IMR-90 (cell line): ENCODE results near the gene PARK7. TPM values are rescaled to one million over a fixed set of nuclear protein-coding genes. Genes with fewer than 3 reads are reported as not detected.

Source experiments
- ATAC-seq: fragments of 200-7000 bp; cut with Tn5 transposase; 2 replicates; pipeline ENCODE4 v1.9.1; 2020; ENCODE audit warnings: low read depth, mild to moderate bottlenecking, moderate library complexity
- BruUV-seq: library from RNA; stranded (reverse); fragments of 400-500 nt; replicated peaks from 2 replicates; lab custom pipeline; 2021; lab: Mats Ljungman, UMichigan
- CTCF ChIA-PET: fragments of 300-600 bp; formaldehyde crosslinking; extraction: SDS; loops from one replicate; lab custom pipeline; 2021; ENCODE audit warnings: antibody characterized with exemption; lab: Yijun Ruan, JAX
- POLR2A ChIA-PET: fragments of 300-600 bp; sonication (Branson Sonifier 250); formaldehyde crosslinking; loops from one replicate; lab custom pipeline; 2022; ENCODE audit warnings: antibody characterized with exemption; ENCODE audit not compliant: unreplicated experiment; lab: Charles Lee
- DNase-seq: peaks from one replicate; pipeline ENCODE4 v3.0.0; 2013
- H2AFZ ChIP-seq: replicated peaks from 2 replicates; pipeline ENCODE3; 2013; ENCODE audit warnings: low read length, mild to moderate bottlenecking; ENCODE audit not compliant: poor library complexity
- H2AK5ac ChIP-seq: 2 replicates; pipeline ENCODE4 v1.6.1; 2013; ENCODE audit warnings: low read depth, low read length, inconsistent platforms
- H2AK9ac ChIP-seq: replicated peaks from 2 replicates; pipeline ENCODE3; 2013; ENCODE audit warnings: mild to moderate bottlenecking, low read depth, low read length, moderate library complexity; ENCODE audit not compliant: poor library complexity
- H2BK120ac ChIP-seq: 2 replicates; pipeline ENCODE4 v1.6.1; 2013; ENCODE audit warnings: low read depth, low read length, inconsistent platforms
- H2BK15ac ChIP-seq: 3 replicates; pipeline ENCODE4 v1.6.1; 2013; ENCODE audit warnings: low read depth, low read length, inconsistent platforms
- H2BK20ac ChIP-seq: 2 replicates; pipeline ENCODE4 v1.6.1; 2013; ENCODE audit warnings: low read depth, mild to moderate bottlenecking, inconsistent platforms, low read length, moderate library complexity
- H2BK5ac ChIP-seq: 2 replicates; pipeline ENCODE4 v1.6.1; 2013; ENCODE audit warnings: mild to moderate bottlenecking, low read depth, low read length, inconsistent platforms; ENCODE audit not compliant: poor library complexity, severe bottlenecking
- H3K14ac ChIP-seq: replicated peaks from 2 replicates; pipeline ENCODE4 v1.6.1; 2013; ENCODE audit warnings: low read depth, low read length, inconsistent platforms
- H3K18ac ChIP-seq: 2 replicates; pipeline ENCODE4 v1.6.1; 2013; ENCODE audit warnings: low read depth, low read length, control low read depth
- H3K23ac ChIP-seq: 2 replicates; pipeline ENCODE4 v1.6.1; 2013; ENCODE audit warnings: low read depth, low read length, inconsistent platforms
- H3K27ac ChIP-seq: 2 replicates; pipeline ENCODE4 v1.5.1; 2013; ENCODE audit warnings: mild to moderate bottlenecking, control low read depth, low read length; ENCODE audit not compliant: insufficient read depth
- H3K27me3 ChIP-seq: 2 replicates; pipeline ENCODE4 v1.6.1; 2013; ENCODE audit warnings: low read length; ENCODE audit not compliant: control insufficient read depth, insufficient read depth
- H3K36me3 ChIP-seq: 2 replicates; pipeline ENCODE4 v1.6.1; 2013; ENCODE audit warnings: low read length, mixed read lengths; ENCODE audit not compliant: control insufficient read depth, insufficient read depth
- H3K4ac ChIP-seq: 2 replicates; pipeline ENCODE4 v1.6.1; 2013; ENCODE audit warnings: low read depth, low read length, inconsistent platforms
- H3K4me1 ChIP-seq: 2 replicates; pipeline ENCODE4 v1.6.1; 2013; ENCODE audit warnings: low read length, mixed read lengths; ENCODE audit not compliant: control insufficient read depth, insufficient read depth
- H3K4me2 ChIP-seq: 2 replicates; pipeline ENCODE4 v1.6.1; 2013; ENCODE audit warnings: low read depth, mild to moderate bottlenecking, control low read depth, low read length, moderate library complexity
- H3K4me3 ChIP-seq: 2 replicates; pipeline ENCODE4 v1.5.1; 2013; ENCODE audit warnings: low read depth, mild to moderate bottlenecking, control low read depth, low read length, moderate library complexity; ENCODE audit not compliant: insufficient read depth
- H3K56ac ChIP-seq: 2 replicates; pipeline ENCODE4 v1.6.1; 2013; ENCODE audit warnings: low read length, inconsistent platforms; ENCODE audit not compliant: insufficient read depth; ENCODE audit errors: extremely low read depth
- H3K79me1 ChIP-seq, 2 experiments: 2 replicates each; pipeline ENCODE4 v1.6.1; 2013; ENCODE audit warnings: low read length in 2 of 2, inconsistent platforms in 1 of 2, low read depth in 1 of 2
- H3K9ac ChIP-seq: 2 replicates; pipeline ENCODE4 v1.6.1; 2013; ENCODE audit warnings: low read depth, low read length, control low read depth
- H3K9me1 ChIP-seq: 2 replicates; pipeline ENCODE4 v1.6.1; 2013; ENCODE audit warnings: low read length, inconsistent platforms; ENCODE audit not compliant: insufficient read depth
- H3K9me3 ChIP-seq: 2 replicates; pipeline ENCODE4 v1.6.1; 2013; ENCODE audit warnings: low read length; ENCODE audit not compliant: control insufficient read depth, insufficient read depth
- H4K20me1 ChIP-seq: 2 replicates; pipeline ENCODE4 v1.6.1; 2013; ENCODE audit warnings: low read length, inconsistent platforms; ENCODE audit not compliant: insufficient read depth
- H4K5ac ChIP-seq: 2 replicates; pipeline ENCODE4 v1.6.1; 2013; ENCODE audit warnings: mild to moderate bottlenecking, low read depth, low read length, control low read depth
- H4K8ac ChIP-seq, 2 experiments: 2 replicates each; pipeline ENCODE4 v1.6.1; 2013; ENCODE audit warnings: low read depth in 2 of 2, low read length in 2 of 2, control low read depth in 1 of 2, inconsistent platforms in 1 of 2
- H4K91ac ChIP-seq: 2 replicates; pipeline ENCODE4 v1.6.1; 2013; ENCODE audit warnings: low read depth, low read length, inconsistent platforms; ENCODE audit not compliant: insufficient read depth
- BHLHE40 ChIP-seq: fragments of 150-350 bp; IDR thresholded peaks from 2 replicates; pipeline ENCODE4 v1.6.1; 2016; ENCODE audit warnings: mild to moderate bottlenecking, low read depth, low read length
- CEBPB ChIP-seq: IDR thresholded peaks from 2 replicates; pipeline ENCODE4 v1.6.1; 2012; ENCODE audit warnings: low read depth, low read length, improper control_type of control experiment
- CTCF ChIP-seq: conservative IDR thresholded peaks from 2 replicates; pipeline ENCODE4 v1.5.1; 2012; ENCODE audit warnings: mild to moderate bottlenecking, low read depth, low read length, improper control_type of control experiment
- POLR2A ChIP-seq: IDR thresholded peaks from 2 replicates; pipeline ENCODE4 v1.6.1; 2012; ENCODE audit warnings: mild to moderate bottlenecking, low read depth, low read length
- SMC3 ChIP-seq: fragments of 150-350 bp; IDR thresholded peaks from 2 replicates; pipeline ENCODE4 v1.6.1; 2016; ENCODE audit warnings: low read depth, mild to moderate bottlenecking, antibody characterized with exemption, low read length, moderate library complexity
- WGBS, 2 experiments: methylation state at CpG; one replicate each; pipeline versions ENCODE4 v1.1.5 to v1.1.7; 2013; ENCODE audit warnings: missing lambda C conversion rate in 2 of 2; ENCODE audit not compliant: insufficient read length in 1 of 2; ENCODE audit errors: extremely low coverage in 2 of 2; 5-methylcytosine and 5-hydroxymethylcytosine counted together
- dilution Hi-C: fragments of 300-500 bp; cut with HindIII; formaldehyde crosslinking; loops from one replicate; pipeline ENCODE4 v1.14.3; 2018; ENCODE audit warnings: low sequenced_read_pairs; ENCODE audit not compliant: unreplicated experiment
- in situ Hi-C: fragments of 300-500 bp; cut with MboI; formaldehyde crosslinking; loops from 3 replicates; pipeline ENCODE4 v1.14.3; 2019; ENCODE audit warnings: low sequenced_read_pairs, inconsistent platforms, mixed read lengths
- intact Hi-C: fragments of 100-400 bp; cut with micrococcal nuclease; formaldehyde crosslinking; loops from 2 replicates; pipeline ENCODE4 v1.10.0; 2022
- polyA plus RNA-seq, 3 experiments: library from polyadenylated mRNA; depleted of rRNA; stranded (reverse); fragments of >200 nt; gene quantifications; 2 replicates each; pipeline ENCODE4 v1.2.3, GENCODE V29; 2012; ENCODE audit warnings: low replicate concordance in 1 of 3
- total RNA-seq: library from RNA; depleted of rRNA; stranded (reverse); fragments of >200 nt; gene quantifications from 2 replicates; pipeline ENCODE4 v1.2.3, GENCODE V29; 2012

Gene PARK7
- total and polyA plus RNA-seq, 2 of the 4 experiments (the other 2 are of a cell fraction): 207 to 357 TPM

- no CpG with 5 or more reads among the region's 4 CpGs for WGBS, 2 experiments
- no peak overlapping the region for H3K56ac ChIP-seq
- no peaks in the 10 kb centered on the region for H3K27me3 ChIP-seq
- peaks cover 20% of the 10 kb centered on the region for H3K4me1 ChIP-seq
- DNase-seq (no peak), ATAC-seq (no peak)
- H2AFZ ChIP-seq: no peak overlapping the region
- no peak overlapping the region for H3K18ac ChIP-seq
- no peak overlapping the region for H3K9ac ChIP-seq
- intact Hi-C loops: no loop called here
- ChIA-PET POLR2A (interaction anchor here (0.6 kb wide), 1 partner anchor 185 kb away, joined by 5 read pairs; no protein-coding TSS in a partner anchor), CTCF (interaction anchor here (0.6 to 6.7 kb wide), 6 partner anchors 32 to 848 kb away, joined by 3 to 27 read pairs (median 6); no protein-coding TSS in a partner anchor)
- H3K36me3 ChIP-seq: peaks cover 27% of the 10 kb centered on the region
- H3K4me2 ChIP-seq: peak overlapping the region; percentile 39
- peaks cover 31 to 80% of the 10 kb centered on the region in 2 experiments; a peak in 3 of 4 replicates for H3K79me1 ChIP-seq
- no peak overlapping the region for H3K14ac ChIP-seq
- dilution Hi-C loops: loop anchor here (25.0 kb wide), 1 partner anchor 296 kb away; the partner anchor contains the start of gene SLC45A1
- no peak overlapping the region for H3K23ac ChIP-seq
- H3K9me1 ChIP-seq: peaks cover 6% of the 10 kb centered on the region; the same call in 1 of the 2 replicates
- H4K8ac ChIP-seq: no peak overlapping the region
- H2BK15ac ChIP-seq: no peak overlapping the region
- H3K4ac ChIP-seq: no peak overlapping the region
- H3K27ac ChIP-seq: no peak overlapping the region
- no TSS peak for BruUV-seq
- no peak overlapping the region for H2AK5ac ChIP-seq
- H4K91ac ChIP-seq: no peak overlapping the region
- in situ Hi-C loops: loop anchor here (5.0 kb wide), 2 partner anchors 39 to 296 kb away; no protein-coding TSS in a partner anchor
- no peak overlapping the region for H2BK20ac ChIP-seq
- H4K20me1 ChIP-seq: peaks cover 89% of the 10 kb centered on the region
- peak overlapping the region; percentile 11 for H2BK5ac ChIP-seq
- TF ChIP-seq POLR2A (peak; percentile 70), SMC3 (no peak), BHLHE40 (no peak), CTCF (0 out of 2 replicates have a peak, but pooled peaks have one; percentile 3), CEBPB (peak; percentile 82)
- no peak overlapping the region for H2BK120ac ChIP-seq
- no peak overlapping the region for H2AK9ac ChIP-seq
- no peaks in the 10 kb centered on the region for H3K9me3 ChIP-seq
- H3K4me3 ChIP-seq: no peak overlapping the region
- H4K5ac ChIP-seq: no peak overlapping the region
Measured at GRCh38 chr1:8016210-8016894, 54.8 kb downstream of the PARK7 start.
